Myocyte (in vitro differentiated cells): Measurements from ENCODE around the gene IRS1. TPM values are rescaled to one million over a fixed set of nuclear protein-coding genes. Genes with fewer than 3 reads are reported as not detected.
A peak's percentile ranks its signal among the peaks of the same experiment; 100 is the strongest.

Source experiments
- DNase-seq: peaks from one replicate; pipeline ENCODE4 v3.0.0-alpha.2; 2012; ENCODE audit warnings: low read depth
- total RNA-seq: library from RNA; depleted of rRNA; stranded (reverse); fragments of >200 nt; gene quantifications from 2 replicates; pipeline ENCODE4 v1.2.3, GENCODE V29; 2014

IRS1 gene
- total RNA-seq, 1 donor from 2014 or later: 32.3 TPM

DNA sequence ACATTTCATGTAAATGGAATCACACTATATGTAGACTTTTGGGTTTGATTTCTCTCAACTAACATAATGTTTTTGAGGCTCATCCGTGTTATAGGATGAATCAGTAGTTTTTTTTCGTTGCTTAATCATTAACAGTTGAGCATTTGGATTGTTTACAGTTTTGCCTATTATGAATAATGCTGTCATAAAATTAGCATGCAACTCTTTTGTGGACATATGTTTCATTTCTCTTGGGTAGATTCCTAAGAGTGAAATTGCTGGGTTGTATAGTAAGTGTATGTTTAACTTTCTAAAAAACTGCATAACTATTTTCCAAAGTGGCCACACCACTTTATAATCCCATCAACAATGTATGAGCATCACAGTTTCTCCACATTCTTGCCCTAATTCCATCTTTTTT is 28.6 kb upstream of the IRS1 start:
- no peak for DNase-seq

DNA sequence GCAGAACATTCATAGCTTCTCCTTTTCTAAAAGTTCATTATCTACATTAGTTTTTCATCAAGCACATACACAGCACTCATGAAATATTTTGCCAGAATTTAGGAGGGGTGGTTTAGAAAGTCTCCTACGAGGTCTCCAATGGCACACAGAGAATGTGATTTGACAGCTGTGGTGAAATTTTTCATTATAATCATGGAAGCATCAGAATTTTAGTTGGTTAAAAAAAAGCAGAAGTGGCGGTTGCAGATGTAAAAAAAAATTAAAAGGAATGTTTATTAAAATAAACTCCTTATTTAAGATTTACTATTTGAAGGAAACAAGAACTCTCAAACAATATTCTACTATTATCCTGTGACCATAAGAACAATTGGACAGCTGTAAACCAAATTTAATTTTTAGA is 25.4 kb upstream of the IRS1 start:
- no peak for DNase-seq

DNA sequence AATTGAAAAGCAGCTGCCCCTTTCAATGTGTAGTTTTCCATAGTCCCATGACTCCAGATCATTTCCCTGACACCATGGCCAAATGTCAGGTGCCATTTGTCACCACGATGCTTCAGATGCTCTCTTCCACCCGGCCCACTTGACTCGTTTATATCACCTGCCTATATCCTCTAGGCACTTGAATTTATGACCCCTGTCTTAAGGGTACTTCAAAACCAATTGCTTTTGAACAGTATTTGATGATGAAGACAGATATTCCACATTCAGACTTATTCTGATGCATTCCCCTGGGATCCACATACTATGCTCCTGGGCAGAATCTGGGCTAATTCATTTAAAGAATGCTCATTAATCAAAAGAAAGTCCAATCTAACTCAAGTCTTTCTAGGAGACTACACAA is 19.3 kb upstream of the IRS1 start:
- no peak for DNase-seq

DNA sequence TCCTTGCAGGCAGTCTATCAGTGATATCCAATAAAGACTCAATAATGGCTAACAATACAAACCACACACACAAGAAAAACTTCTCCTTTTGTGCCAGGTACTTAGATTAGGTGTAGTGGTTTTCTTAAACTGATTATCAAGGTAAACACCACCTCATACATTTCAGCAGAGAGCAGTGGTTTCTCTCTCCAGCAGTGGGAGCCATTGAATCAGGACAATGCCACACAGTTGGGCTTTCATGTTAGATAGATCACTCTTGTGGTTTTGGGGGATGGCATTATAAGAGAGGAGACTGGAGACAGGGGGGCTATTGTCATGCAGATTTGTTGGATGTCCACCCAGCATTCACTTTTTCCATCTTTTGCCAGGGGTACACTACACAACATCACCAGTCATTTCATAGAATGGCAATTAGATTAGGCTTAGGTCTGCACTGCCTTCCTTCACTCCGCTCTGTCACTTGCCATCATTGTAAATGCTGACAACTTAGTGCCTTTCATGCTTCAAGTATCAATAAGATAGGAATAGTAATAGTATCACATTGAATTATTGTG is 13.6 kb upstream of the IRS1 start:
- DNase-seq: no peak

DNA sequence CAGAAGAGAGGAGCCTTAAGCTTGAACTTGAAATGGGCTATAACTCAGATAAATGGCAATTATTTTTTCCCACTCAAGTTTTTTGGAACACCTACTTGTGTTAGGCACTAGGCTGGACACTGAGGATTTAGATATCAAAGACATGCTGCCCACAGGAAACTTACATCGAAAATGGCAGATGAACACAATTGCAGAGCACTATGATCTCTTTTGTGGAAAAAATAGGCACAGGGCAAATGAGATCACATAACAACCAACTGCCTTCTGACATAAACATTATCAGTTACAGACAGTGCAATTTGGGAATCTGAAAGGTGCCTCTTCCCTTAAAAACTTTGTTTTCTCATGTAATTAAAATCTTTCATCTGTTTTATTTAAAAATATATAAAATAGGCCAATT is 3.8 kb upstream of the IRS1 start:
- DNase-seq: no peak

DNA sequence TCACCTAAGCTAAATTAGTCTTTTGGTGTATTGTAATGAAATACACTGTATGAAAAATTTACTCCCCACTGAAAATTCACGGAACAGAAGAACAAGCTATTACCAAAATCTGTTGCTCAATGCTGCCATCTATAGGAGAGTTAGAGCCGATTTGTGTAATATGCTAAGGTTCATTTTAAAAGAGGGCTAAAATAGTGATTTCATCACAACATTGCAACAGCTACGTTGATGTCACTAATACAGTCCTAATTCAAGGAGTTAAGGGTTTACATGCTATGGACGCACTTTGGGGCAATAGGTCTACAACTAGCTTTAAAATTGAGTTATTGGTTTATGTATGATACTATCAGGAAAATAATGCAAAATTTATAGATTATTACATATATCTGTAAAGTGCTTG is 3.0 kb upstream of the IRS1 start:
- peak; percentile 81 for DNase-seq

DNA sequence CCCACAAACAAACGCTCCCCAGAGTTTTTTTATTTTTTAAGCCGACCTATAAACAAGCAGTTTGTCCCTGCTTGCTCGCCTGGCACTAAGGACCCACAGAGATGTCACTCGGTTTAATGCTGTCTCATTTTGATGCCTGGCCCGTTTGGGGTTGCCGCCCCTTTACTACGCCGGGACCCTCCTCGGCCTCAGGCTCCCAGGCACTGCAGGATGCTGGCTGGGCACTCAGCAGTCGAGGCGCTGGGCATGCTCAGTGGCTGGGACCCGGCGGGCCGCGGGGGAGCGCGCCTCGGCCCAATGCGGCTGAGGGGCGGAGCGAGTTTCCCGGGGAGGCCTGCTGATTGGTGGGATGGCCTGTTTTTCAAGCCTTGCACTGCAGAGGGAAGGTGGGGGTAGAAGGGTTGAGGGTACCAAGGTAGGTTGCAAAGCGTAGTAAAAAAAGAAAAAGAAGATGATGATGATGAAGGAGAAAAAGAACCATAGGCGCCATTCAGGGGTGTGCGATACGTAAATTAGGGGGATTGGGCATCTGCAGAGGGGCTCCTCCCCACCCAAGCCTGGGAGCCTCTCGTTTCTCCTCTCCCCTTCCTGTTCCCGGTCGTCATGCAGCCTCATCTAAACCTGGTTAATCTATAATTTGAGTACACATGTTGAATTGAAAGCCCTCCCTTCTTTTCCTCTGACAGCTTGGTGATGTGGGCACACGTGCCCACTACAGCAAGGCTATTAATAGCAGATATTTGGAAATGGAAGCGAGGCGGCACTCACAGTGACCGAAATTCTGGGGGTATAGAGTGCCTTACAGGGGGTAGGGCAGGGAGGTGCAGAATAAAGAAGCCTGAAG is 1.5 kb upstream of the IRS1 start:
- no peak for DNase-seq

DNA sequence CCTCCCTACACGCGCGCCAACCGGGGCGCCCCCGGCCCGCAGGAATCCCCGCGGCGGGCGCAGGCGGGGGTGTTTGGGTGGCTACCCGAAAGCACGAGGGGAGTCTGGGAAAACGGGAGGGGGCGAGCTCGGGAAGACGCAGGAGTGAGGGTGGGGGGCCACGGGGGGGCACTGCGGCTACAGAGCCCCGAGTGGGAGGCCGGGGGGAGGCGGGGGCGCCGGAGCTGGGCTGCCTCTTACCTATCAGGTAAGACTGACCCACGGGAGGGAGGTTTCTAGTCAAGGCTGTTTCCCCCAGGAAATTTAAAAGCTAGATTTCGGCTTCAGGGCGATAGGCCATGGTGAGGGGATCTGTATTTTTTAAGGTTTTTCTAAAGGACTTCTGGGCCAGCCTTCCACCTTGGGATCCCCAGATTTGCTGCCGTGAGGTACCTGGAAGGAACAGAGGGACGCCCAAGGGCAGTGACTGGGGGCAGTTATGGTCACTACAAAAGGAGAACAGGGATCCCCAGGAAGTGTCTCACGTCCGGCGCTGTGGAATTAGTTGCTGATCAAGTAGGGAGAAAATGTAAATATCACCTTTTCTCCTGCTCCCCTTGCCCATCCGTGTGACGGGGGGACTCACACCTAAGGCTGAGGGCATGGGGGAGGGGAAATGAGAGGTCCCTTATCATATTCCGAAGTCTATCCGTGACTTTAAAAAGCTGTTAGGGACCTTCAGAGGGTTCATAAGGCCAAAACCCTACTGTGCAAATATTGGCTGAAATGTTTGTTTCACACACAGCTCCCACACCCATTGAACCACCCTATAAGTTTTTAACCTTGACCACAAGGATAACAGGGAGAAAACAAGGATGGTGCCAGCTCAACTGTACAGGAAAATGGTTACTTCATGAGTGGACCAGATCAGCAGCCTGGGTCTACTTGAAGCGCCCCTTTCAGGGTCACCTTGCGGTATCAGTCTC is 638 bp upstream of the IRS1 start:
- DNase-seq: no peak

DNA sequence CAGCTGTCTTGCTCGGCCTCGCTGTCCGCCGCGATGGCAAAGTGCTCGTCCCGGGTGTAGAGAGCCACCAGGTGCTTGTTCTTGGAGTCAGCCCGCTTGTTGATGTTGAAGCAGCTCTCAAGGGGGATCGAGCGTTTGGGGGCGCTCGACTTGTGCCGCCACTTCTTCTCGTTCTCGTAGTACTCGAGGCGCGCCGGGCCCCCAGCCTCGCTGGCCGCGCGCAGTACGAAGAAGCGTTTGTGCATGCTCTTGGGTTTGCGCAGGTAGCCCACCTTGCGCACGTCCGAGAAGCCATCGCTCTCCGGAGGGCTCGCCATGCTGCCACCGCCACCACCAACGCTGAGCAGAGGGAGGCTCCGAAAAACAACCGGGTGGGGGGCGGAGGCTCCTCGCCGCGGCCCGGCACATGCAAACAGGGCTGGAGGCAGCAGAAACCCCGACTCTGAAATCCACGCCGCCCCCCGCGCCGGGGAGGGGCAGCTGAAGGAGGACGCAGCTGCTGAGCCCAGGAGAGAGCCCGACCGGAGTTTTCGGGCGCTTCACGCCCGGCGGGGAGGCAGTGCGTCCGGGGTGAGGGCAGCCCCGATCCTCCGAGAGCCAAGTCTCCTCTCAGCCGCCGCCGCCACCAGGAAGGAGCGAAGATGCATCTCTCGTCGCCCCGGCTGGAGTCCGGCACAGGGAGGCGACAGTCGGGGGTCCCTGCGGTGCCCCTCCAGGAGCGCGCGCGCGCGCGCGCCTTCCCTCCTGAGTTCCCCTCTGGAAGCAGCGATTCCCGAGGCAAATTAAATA is 1.0 kb downstream of the IRS1 start:
- DNase-seq: peak; percentile 86

DNA sequence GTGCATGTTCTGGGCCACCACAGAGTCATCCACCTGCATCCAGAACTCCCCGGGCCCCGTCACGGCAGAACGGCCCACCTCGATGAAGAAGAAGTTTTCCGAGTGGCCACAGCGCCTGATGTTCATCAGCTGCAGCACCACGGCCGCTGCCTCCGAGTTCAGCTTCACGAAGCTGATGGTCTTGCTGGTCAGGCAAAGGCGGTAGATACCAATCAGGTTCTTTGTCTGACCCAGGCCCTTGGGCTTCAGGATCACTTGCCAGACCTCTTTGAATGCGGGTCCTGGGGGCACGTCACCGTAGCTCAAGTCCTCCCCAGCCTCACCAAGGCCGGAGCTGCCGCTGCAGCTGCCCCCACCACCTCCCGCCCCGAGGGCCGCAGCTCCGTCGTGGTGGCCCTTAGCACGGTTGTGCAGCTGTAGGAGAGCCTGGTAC is 1.6 kb downstream of the IRS1 start:
- no peak for DNase-seq

DNA sequence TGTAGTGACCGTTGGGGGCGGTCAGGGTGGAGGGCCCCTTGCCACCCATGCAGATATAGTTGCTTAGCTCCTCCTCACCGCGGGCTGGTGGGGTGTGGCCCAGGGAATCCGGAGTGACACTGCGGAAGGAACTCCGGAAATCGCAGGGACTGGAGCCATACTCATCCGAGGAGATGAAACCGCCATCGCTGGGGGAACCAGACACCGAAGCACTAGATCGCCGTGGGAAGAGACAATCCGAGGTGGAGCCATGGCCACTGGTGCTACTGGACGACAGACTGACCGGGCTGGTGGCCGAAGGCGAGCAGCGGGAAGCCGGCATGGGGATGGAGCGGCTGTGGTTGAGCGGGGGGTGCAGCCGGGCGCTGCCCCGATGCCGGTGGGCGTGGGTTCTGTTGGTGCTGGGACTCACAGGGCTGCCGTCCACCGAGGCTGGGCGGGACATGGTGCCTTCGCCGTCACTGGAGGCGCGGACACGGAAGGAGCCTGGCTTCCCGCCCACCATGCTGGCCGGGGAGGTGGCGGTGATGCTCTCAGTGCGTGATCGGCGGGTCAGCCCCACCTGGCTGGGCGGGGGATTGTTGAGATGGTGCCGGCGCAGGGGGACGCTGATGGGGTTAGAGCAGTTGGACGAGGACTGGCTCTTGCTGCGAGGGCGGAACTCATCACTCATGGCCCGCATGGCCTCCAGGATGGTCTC is 2.2 kb downstream of the IRS1 start:
- DNase-seq: no peak

DNA sequence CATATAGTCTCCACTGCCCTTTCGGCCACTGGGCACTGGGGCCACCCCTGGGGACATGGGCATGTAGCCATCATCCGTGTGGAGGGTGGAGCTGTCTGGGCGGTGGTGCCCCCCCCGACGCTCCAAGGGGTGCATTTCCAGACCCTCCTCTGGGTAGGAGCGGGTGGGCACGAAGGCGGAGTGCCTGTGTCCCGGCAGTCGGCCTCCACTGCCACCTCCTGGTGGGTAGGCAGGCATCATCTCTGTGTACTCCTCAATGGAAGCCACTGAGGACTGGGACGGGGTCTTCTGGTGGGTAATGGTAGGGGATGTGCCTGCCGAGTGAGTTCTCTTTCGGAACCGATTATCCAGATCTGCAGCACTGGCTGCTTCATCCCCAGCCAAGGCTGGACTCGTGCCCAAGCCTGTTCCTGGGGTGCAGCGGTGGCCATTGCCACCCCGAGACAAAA is 2.8 kb downstream of the IRS1 start:
- DNase-seq: peak; percentile 42

DNA sequence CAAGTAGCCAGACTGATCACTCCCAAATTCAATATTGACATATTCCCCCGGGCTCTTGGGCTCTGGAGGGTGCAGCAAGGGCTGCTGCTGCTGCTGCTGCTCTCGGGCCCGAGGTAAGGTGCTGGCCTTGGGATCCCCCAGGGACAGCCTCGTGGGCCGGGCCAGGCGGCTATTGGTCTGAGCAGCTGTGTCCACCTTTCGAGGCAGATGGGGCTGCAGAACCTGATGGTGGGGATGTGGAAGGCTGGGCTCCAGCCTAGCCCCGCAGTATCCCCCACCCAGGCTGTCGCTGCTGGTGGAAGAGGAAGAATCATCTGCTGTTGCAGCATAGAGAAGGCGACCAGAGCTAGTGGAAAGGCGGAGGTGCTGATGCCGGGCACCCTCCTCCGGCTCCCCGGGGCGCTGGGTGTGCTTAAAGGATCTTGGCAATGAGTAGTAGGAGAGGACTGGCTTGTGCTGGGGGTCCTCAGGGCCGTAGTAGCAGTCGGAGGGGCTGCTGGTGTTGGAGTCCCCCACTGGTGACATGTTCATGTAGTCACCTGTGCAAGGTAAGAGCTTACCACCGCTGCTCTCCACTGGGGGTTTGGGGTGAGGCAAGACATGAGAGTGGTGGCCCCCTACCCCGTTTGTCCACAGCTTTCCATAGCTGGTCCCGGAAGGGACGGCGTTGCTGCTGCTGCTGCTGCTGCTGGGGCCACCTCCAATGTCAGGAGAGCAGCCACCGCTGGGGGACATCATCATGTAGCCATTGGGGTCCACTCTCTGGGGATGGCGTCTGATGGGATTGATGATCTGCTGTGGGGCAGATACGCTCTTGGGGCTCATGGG is 3.4 kb downstream of the IRS1 start:
- no peak for DNase-seq

DNA sequence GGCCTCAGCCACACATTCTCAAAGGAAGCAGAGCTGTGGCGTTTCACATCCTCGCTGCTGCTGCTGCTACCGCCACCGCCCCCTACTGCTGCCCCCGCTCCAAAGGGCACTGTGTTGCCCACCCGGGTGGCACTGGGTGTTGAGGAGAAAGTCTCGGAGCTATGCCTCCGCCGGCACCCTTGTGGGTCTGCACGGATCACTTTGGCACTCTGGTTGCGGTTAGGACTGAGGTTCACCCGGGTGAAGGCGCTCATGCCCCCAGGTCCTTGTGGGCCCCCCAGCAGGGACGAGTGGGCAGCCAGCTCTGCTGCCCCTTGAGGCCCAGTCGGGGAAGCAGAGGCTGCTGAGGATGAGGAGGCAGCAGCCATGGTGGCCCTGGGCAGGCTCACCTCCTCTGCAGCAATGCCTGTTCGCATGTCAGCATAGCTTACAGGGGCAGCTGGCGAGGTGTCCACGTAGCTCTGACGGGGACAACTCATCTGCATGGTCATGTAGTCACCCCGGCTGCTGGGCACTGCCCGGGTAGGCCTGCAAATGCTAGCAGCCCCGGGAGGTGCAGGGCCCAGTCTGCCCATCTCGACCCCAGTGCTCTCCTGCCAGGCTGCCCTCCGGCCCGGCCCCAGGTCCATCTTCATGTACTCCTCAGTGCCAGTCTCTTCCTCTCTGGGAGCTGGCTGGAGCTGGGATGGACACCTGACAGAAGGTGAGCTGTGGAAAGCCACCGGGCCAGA is 4.2 kb downstream of the IRS1 start:
- peak; percentile 58 for DNase-seq

DNA sequence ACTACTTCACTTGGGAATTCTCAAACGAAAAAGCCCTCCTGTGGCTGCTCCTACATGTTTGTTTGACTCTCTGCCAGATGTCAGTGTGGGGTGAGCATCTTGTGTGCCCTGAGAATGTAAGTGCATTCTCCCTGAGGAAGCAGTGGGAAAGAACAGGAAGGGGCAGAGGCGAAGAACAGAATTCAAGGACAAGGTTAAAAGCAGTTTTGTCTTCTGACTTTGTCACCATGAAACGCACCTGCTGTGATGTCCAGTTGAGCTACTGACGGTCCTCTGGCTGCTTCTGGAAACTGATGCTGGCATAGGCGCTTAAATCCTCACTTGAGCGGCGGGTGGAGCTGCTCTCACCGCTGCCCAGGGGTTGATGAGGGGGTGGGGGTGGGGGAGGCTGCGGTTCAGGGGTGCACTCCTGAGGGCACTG is 4.9 kb downstream of the IRS1 start:
- DNase-seq: peak; percentile 76

DNA sequence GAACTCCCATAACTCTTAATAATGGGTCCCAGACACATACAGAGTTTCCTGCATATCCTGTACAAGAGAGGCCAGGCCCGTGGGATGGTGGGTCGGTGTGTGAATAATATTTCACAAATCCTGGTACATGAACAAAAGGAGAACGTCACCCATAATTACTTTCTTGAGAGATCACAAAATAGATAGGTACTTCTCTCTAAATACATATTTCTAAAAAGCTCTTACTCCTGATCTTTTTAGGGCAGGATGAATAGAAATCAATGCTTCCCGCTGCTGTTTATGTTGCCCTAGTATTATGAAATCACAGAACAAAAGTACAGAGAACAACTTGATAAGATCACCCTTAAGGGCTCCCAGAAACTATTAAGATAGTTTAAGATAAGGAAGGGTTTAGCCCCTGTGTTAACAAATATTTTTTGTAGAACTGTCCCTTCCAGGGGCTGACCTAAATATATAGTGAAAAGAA is 5.4 kb downstream of the IRS1 start:
- DNase-seq: no peak

DNA sequence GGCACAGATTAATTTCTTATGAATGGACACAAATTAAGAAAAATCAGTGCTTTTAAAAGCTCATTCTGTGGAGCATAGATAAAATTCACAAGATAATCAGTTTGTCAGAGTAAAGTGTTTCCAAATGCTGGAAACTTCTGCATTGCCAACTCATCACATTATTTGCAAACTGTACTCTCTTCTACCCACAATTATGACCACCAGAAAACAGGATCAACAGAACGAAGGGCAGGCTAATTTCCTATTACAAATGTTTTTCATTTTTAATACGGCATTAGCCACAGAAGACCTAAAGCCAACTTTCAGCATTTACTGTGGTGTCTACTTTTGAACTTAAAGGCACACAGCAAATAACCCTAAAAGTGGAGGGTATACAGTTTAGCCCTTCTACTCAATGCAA is 6.0 kb downstream of the IRS1 start:
- no peak for DNase-seq

DNA sequence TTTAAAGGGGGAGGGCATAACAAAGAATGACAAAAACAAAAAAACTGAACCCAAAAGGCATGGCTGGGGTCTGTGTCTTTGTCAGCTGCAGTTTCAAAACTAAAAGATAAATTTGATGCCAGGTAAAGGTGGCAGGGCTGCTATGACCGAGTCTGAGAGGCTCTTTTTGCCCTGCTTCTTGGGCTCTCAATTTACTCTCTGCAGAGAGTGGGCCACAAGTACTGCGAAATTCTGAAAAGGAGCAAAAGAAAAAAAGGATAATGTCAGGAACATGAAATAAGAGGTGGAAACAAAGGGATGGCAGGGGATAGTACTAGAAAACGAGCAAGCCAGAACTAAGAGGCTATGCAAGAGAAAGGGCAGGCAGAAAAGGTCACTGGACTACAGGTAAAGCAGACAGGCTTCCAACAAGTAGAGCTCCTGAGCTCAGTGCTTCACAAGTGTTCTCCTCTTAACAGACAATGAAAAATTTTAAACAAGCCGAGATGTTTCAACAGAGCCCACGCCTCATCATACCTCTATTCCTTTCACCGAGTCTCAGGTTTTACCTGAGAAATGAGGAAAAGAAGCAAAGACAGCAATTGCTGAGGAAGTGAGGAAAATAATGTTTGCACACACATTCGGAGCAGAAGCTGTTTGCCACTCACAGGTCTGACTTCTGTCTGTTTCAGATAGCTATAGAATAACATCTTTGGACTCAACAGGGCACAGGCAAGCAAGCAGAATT is 7.3 kb downstream of the IRS1 start:
- DNase-seq: no peak
